Psoas muscle (tissue), 8 donors: ENCODE results near the gene IQSEC1. TPM values are rescaled to one million over a fixed set of nuclear protein-coding genes. Genes with fewer than 3 reads are reported as not detected.

Experiments used
- ATAC-seq, 4 donors: fragments of 200-7000 bp; cut with Tn5 transposase; one replicate each; pipeline ENCODE4 v1.9.1; 2020; ENCODE audit warnings: moderate library complexity in 3 of 4, mild to moderate bottlenecking in 2 of 4
- DNase-seq, 2 donors: peaks; one replicate each; pipeline ENCODE4 v3.0.0-alpha.2; 2020
- H3K27ac ChIP-seq: fragments of 200-600 bp; one replicate; pipeline ENCODE4 v1.8.0; 2022
- H3K27me3 ChIP-seq, 3 donors: fragments of 200-600 bp in 1 of 3; one replicate each; pipeline versions ENCODE4 v1.6.1 to v1.8.0; 2013 to 2022; ENCODE audit warnings: low read length in 2 of 3, mild to moderate bottlenecking in 2 of 3, moderate library complexity in 1 of 3; ENCODE audit not compliant: insufficient read depth in 3 of 3
- H3K36me3 ChIP-seq, 2 donors: fragments of 200-600 bp in 1 of 2; one replicate each; pipeline versions ENCODE4 v1.6.1 to v1.8.0; 2013 to 2022; ENCODE audit warnings: low read depth in 1 of 2, mild to moderate bottlenecking in 1 of 2, moderate library complexity in 1 of 2; ENCODE audit not compliant: insufficient read depth in 1 of 2
- H3K4me1 ChIP-seq: fragments of 200-600 bp; one replicate; pipeline ENCODE4 v1.8.0; 2022
- H3K4me3 ChIP-seq: fragments of 200-600 bp; one replicate; pipeline ENCODE4 v1.8.0; 2022; ENCODE audit warnings: mild to moderate bottlenecking
- H3K9me3 ChIP-seq: fragments of 200-600 bp; one replicate; pipeline ENCODE4 v1.8.0; 2022
- WGBS, 3 donors: extraction: QIAGEN DNeasy Blood & Tissue Kit; methylation state at CpG; one replicate each; pipeline versions ENCODE4 v1.1.6 to v1.1.7; 2013; 5-methylcytosine and 5-hydroxymethylcytosine counted together
- intact Hi-C, 2 donors: fragments of 100-400 bp; cut with DNase I; formaldehyde crosslinking; loops; one replicate each; pipeline versions ENCODE4 v1.11.0 to v1.14.2; 2022
- polyA plus RNA-seq, 3 donors: library from polyadenylated mRNA; stranded (reverse); fragments of 200-250 nt; gene quantifications; one replicate each; pipeline ENCODE4 v1.2.3, GENCODE V29; 2013
- total RNA-seq, 4 donors: library from RNA; stranded (reverse); fragmentation: NEBNext Ultra II Directional in 2 of 4; extraction: Animal tissue kit (Norgen Biotek cat#: 25700) in 2 of 4; gene quantifications; one replicate each; pipeline versions ENCODE4 v1.2.1 to v1.2.4, GENCODE V29; 2021 to 2023
- TF ChIP-seq, protein P1 (sequence below): fragments of 200-600 bp; IDR thresholded peaks from one replicate; pipeline ENCODE4 v1.8.0; 2022; ENCODE audit warnings: antibody characterized with exemption
- donor health status: healthy with polysubstance abuse.
- donor health status: DM: no; HTN: no; CAD: no; lungs with moderate emphysema.
- donor health status: Bipolar disorder and iron deficiency.
- donor health status: healthy.
- donor health status: DM: yes; HTN: yes; CAD: no.
- donor health status: DM: no; HTN: no; CAD: no.
- donor health status: DM: no; HTN: no; CAD: no.
- donor health status: DM: yes; HTN: yes; CAD: no.

The IQSEC1 gene
- total and polyA plus RNA-seq, 7 donors, result 8.6 to 45.4 (median 28.0) TPM

GRCh38 chr3:13083898-13084297 is 10.7 kb upstream of the IQSEC1 start:
- H3K9me3 ChIP-seq, result no peaks in the 10 kb centered on the region
- H3K36me3 ChIP-seq, result no peaks in the 10 kb centered on the region
- no peaks in the 10 kb centered on the region for H3K4me1 ChIP-seq
- DNase-seq, result no peak
- no peak for ATAC-seq
- no peak overlapping the region for H3K27ac ChIP-seq
- no peak overlapping the region for H3K4me3 ChIP-seq
- 88 to 91% (median 90%) methylated on average over 6 to 8 of the region's 8 CpGs for WGBS, 3 donors
- TF ChIP-seq, protein P1, sequence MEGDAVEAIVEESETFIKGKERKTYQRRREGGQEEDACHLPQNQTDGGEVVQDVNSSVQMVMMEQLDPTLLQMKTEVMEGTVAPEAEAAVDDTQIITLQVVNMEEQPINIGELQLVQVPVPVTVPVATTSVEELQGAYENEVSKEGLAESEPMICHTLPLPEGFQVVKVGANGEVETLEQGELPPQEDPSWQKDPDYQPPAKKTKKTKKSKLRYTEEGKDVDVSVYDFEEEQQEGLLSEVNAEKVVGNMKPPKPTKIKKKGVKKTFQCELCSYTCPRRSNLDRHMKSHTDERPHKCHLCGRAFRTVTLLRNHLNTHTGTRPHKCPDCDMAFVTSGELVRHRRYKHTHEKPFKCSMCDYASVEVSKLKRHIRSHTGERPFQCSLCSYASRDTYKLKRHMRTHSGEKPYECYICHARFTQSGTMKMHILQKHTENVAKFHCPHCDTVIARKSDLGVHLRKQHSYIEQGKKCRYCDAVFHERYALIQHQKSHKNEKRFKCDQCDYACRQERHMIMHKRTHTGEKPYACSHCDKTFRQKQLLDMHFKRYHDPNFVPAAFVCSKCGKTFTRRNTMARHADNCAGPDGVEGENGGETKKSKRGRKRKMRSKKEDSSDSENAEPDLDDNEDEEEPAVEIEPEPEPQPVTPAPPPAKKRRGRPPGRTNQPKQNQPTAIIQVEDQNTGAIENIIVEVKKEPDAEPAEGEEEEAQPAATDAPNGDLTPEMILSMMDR, result no peak
- no peaks in the 10 kb centered on the region for H3K27me3 ChIP-seq
- intact Hi-C loops, result no loop called here

- no peak overlapping the region for H3K27ac ChIP-seq
- no peaks in the 10 kb centered on the region for H3K36me3 ChIP-seq
- ATAC-seq (no peak), DNase-seq (no peak)
- TF ChIP-seq, protein P1, result no peak
- H3K4me1 ChIP-seq, result peaks cover 1% of the 10 kb centered on the region
- 91 to 92% (median 91%) methylated on average over 6 of the region's 6 CpGs for WGBS, 3 donors
- H3K4me3 ChIP-seq, result no peak overlapping the region
- no peaks in the 10 kb centered on the region for H3K27me3 ChIP-seq
- intact Hi-C loops, result no loop called here
- no peaks in the 10 kb centered on the region for H3K9me3 ChIP-seq
These were observed 10.0 kb upstream of the IQSEC1 start for GRCh38 chr3:13083254-13083653.

DNA sequence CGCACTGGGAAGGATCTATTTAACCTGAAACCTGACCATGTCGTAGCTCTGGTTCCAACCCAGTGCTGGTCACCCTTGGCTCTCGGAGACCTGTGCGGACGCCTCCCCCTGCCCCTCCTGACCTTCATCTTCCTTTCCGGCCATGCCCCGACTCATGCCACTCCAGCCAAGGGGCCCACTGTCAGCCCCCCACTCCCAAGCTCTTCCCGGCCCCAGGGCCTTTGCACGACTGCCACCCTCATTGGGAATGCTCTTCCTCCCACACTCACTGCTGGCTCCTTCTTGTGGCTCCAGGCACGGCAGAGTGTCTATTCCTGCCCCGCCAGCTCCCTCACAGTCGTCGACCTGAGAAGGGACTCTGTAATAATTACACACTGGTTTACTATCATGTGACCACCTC is 9.4 kb upstream of the IQSEC1 start:
- Histone ChIP-seq H3K9me3 (no peaks in the 10 kb centered on the region), H3K4me3 (no peak overlapping the region), H3K27ac (no peak overlapping the region), H3K27me3 (no peaks in the 10 kb centered on the region), H3K36me3 (no peaks in the 10 kb centered on the region), H3K4me1 (peaks cover 7% of the 10 kb centered on the region)
- WGBS, 3 donors, result 90 to 94% (median 94%) methylated on average over 13 of the region's 13 CpGs
- intact Hi-C loops, result no loop called here
- DNase-seq (no peak), ATAC-seq (no peak)
- TF ChIP-seq, protein P1, result no peak

- DNase-seq, result no peak
- no peak overlapping the region for H3K27ac ChIP-seq
- TF ChIP-seq, protein P1, result no peak
- no peaks in the 10 kb centered on the region for H3K9me3 ChIP-seq
- H3K27me3 ChIP-seq, result no peaks in the 10 kb centered on the region
- peaks cover 10% of the 10 kb centered on the region for H3K4me1 ChIP-seq
- intact Hi-C loops, result no loop called here
- no peak overlapping the region for H3K4me3 ChIP-seq
- peak in 2 of 4 donors; percentile 11 to 29 for ATAC-seq
- no peaks in the 10 kb centered on the region for H3K36me3 ChIP-seq
- WGBS, 3 donors, result 59 to 69% (median 66%) methylated on average over 23 of the region's 23 CpGs
These were observed 8.6 kb upstream of the IQSEC1 start for GRCh38 chr3:13081603-13082360.

- Histone ChIP-seq H3K4me3 (no peak overlapping the region), H3K4me1 (peaks cover 10% of the 10 kb centered on the region), H3K9me3 (no peaks in the 10 kb centered on the region), H3K36me3 (no peaks in the 10 kb centered on the region), H3K27ac (no peak overlapping the region), H3K27me3 (peaks cover 0 to 3% (median under 1%) of the 10 kb centered on the region in 3 donors)
- TF ChIP-seq, protein P1, result no peak
- DNase-seq (peak; percentile 73 to 83), ATAC-seq (peak in 1 of 4 donors; percentile 36)
- 51 to 72% (median 56%) methylated on average over 7 to 8 of the region's 8 CpGs for WGBS, 3 donors
- intact Hi-C loops, result no loop called here
These were observed 7.4 kb upstream of the IQSEC1 start for GRCh38 chr3:13080591-13080990.
